HL-60 (cell line): Measurements from ENCODE around the gene ADCY5.

ENCODE experiments used
- DNase-seq, 2 experiments: peaks; one replicate each; pipeline ENCODE4 v3.0.0-alpha.2; 2010 to 2020; ENCODE audit warnings: low read depth in 1 of 2, low spot score in 1 of 2
- H3K27ac ChIP-seq: fragments of 250-450 bp; sonication (Bioruptor Pico); replicated peaks from 2 replicates; pipeline ENCODE4 v1.5.1; 2020; ENCODE audit warnings: mild to moderate bottlenecking, moderate library complexity
- H3K27me3 ChIP-seq: fragments of 250-450 bp; sonication (Bioruptor Pico); 2 replicates; pipeline ENCODE4 v1.5.1; 2021; ENCODE audit warnings: mild to moderate bottlenecking, moderate library complexity; ENCODE audit not compliant: insufficient read depth, poor library complexity, severe bottlenecking
- H3K4me3 ChIP-seq: replicated peaks from 2 replicates; pipeline ENCODE4 v1.5.1; 2011; ENCODE audit warnings: mild to moderate bottlenecking, control low read depth, low read length; ENCODE audit not compliant: insufficient read depth
- CTCF ChIP-seq: IDR thresholded peaks from one replicate; pipeline ENCODE4 v1.5.1; 2011; ENCODE audit warnings: low read length, control low read depth, inconsistent platforms; ENCODE audit not compliant: insufficient read depth
- GABPA ChIP-seq: IDR thresholded peaks from 2 replicates; pipeline ENCODE4 v1.6.1; 2012; ENCODE audit warnings: low read depth
- POLR2AphosphoS5 ChIP-seq: IDR thresholded peaks from 2 replicates; pipeline ENCODE4 v1.6.1; 2012; ENCODE audit warnings: low read depth
- REST ChIP-seq: IDR thresholded peaks from 2 replicates; pipeline ENCODE4 v1.6.1; 2012; ENCODE audit warnings: low read depth; ENCODE audit not compliant: insufficient replicate concordance
- SPI1 ChIP-seq: IDR thresholded peaks from 2 replicates; pipeline ENCODE4 v1.6.1; 2012; ENCODE audit warnings: low read depth, mild to moderate bottlenecking, borderline replicate concordance

The ADCY5 gene

GRCh38 chr3:123281929-123282328, 167.0 kb downstream of the ADCY5 start:
- no peak overlapping the region for H3K27ac ChIP-seq
- no peak for DNase-seq
- TF ChIP-seq GABPA, result no peak
- no peak for TF ChIP-seq CTCF
- no peak for TF ChIP-seq REST
- TF ChIP-seq SPI1, result no peak
- TF ChIP-seq POLR2AphosphoS5, result no peak
- no peaks in the 10 kb centered on the region for H3K27me3 ChIP-seq
- no peak overlapping the region for H3K4me3 ChIP-seq

GRCh38 chr3:123281406-123281805, 167.5 kb downstream of the ADCY5 start:
- Histone ChIP-seq H3K4me3 (no peak overlapping the region), H3K27ac (no peak overlapping the region), H3K27me3 (no peaks in the 10 kb centered on the region)
- TF ChIP-seq POLR2AphosphoS5 (no peak), CTCF (no peak), GABPA (no peak), REST (no peak), SPI1 (no peak)
- DNase-seq, result no peak

- H3K27ac ChIP-seq, result no peak overlapping the region
- no peak overlapping the region for H3K4me3 ChIP-seq
- TF ChIP-seq SPI1 (no peak), REST (no peak), POLR2AphosphoS5 (no peak), GABPA (no peak), CTCF (no peak)
- DNase-seq, result no peak
- H3K27me3 ChIP-seq, result no peaks in the 10 kb centered on the region
These were observed 169.8 kb downstream of the ADCY5 start for GRCh38 chr3:123279121-123279520.
